ENCODE measurements around the gene KCNAB3. TPM values are rescaled to one million over a fixed set of nuclear protein-coding genes. Genes with fewer than 3 reads are reported as not detected.

The KCNAB3 gene
- total RNA-seq, 1 donor from 2014 or later = 9.9 TPM

- no peak for DNase-seq (ENCODE audit: low spot score)
- no peak overlapping the region for H3K4me3 Mint-ChIP-seq (ENCODE audit: low read depth)
- peaks cover 14% of the 10 kb centered on the region for H3K4me1 Mint-ChIP-seq (ENCODE audit: low read depth)
- no peak overlapping the region for H3K27ac Mint-ChIP-seq
- peaks cover 62% of the 10 kb centered on the region for H3K36me3 Mint-ChIP-seq (ENCODE audit: low read depth)
- intact Hi-C loops (cut with micrococcal nuclease) = loop anchor here (5.0 kb wide), 2 partner anchors 131 to 146 kb away; no protein-coding TSS in a partner anchor
- no peaks in the 10 kb centered on the region for H3K9me3 Mint-ChIP-seq
- no peaks in the 10 kb centered on the region for H3K27me3 Mint-ChIP-seq (ENCODE audit: low read depth)
Measured at GRCh38 chr17:7911116-7911515, 18.5 kb downstream of the KCNAB3 start.

- no peaks in the 10 kb centered on the region for H3K9me3 Mint-ChIP-seq
- peaks cover 14% of the 10 kb centered on the region for H3K4me1 Mint-ChIP-seq (ENCODE audit: low read depth)
- intact Hi-C loops (cut with micrococcal nuclease) = loop anchor here (5.0 kb wide), 2 partner anchors 132 to 147 kb away; no protein-coding TSS in a partner anchor
- H3K4me3 Mint-ChIP-seq (ENCODE audit: low read depth) = no peak overlapping the region
- DNase-seq (ENCODE audit: low spot score) = no peak
- H3K27me3 Mint-ChIP-seq (ENCODE audit: low read depth) = no peaks in the 10 kb centered on the region
- H3K36me3 Mint-ChIP-seq (ENCODE audit: low read depth) = peaks cover 66% of the 10 kb centered on the region
- H3K27ac Mint-ChIP-seq = no peak overlapping the region
Measured at GRCh38 chr17:7910711-7911110, 18.9 kb downstream of the KCNAB3 start.

GRCh38 chr17:7910281-7910680, 19.4 kb downstream of the KCNAB3 start:
- H3K27ac Mint-ChIP-seq = no peak overlapping the region
- peaks cover 14% of the 10 kb centered on the region for H3K4me1 Mint-ChIP-seq (ENCODE audit: low read depth)
- H3K36me3 Mint-ChIP-seq (ENCODE audit: low read depth) = peaks cover 70% of the 10 kb centered on the region

GRCh38 chr17:7909089-7909488, 20.6 kb downstream of the KCNAB3 start:
- Mint-ChIP-seq H3K27ac (no peak overlapping the region), H3K4me1 (ENCODE audit: low read depth) (peaks cover 7% of the 10 kb centered on the region)

More at GRCh38 chr17:7910281-7910680, 19.4 kb downstream of the KCNAB3 start:
- H3K4me3 Mint-ChIP-seq (ENCODE audit: low read depth) = no peak overlapping the region
- DNase-seq (ENCODE audit: low spot score) = no peak
- no peaks in the 10 kb centered on the region for H3K27me3 Mint-ChIP-seq (ENCODE audit: low read depth)
- no peaks in the 10 kb centered on the region for H3K9me3 Mint-ChIP-seq
- intact Hi-C loops (cut with micrococcal nuclease) = loop anchor here (5.0 kb wide), 2 partner anchors 132 to 147 kb away; no protein-coding TSS in a partner anchor

GRCh38 chr17:7903154-7904103, 26.2 kb downstream of the KCNAB3 start:
- H3K9me3 Mint-ChIP-seq = no peaks in the 10 kb centered on the region
- no peaks in the 10 kb centered on the region for H3K4me1 Mint-ChIP-seq (ENCODE audit: low read depth)
- H3K27ac Mint-ChIP-seq = no peak overlapping the region
- DNase-seq (ENCODE audit: low spot score) = no peak
- intact Hi-C loops (cut with micrococcal nuclease) = no loop called here
- no peaks in the 10 kb centered on the region for H3K27me3 Mint-ChIP-seq (ENCODE audit: low read depth)
- peaks cover 91% of the 10 kb centered on the region for H3K36me3 Mint-ChIP-seq (ENCODE audit: low read depth)
- H3K4me3 Mint-ChIP-seq (ENCODE audit: low read depth) = no peak overlapping the region

More at GRCh38 chr17:7909089-7909488, 20.6 kb downstream of the KCNAB3 start:
- H3K36me3 Mint-ChIP-seq (ENCODE audit: low read depth) = peaks cover 82% of the 10 kb centered on the region
- DNase-seq (ENCODE audit: low spot score) = no peak
- no peaks in the 10 kb centered on the region for H3K27me3 Mint-ChIP-seq (ENCODE audit: low read depth)
- intact Hi-C loops (cut with micrococcal nuclease) = no loop called here
- H3K9me3 Mint-ChIP-seq = no peaks in the 10 kb centered on the region
- no peak overlapping the region for H3K4me3 Mint-ChIP-seq (ENCODE audit: low read depth)

- DNase-seq (ENCODE audit: low spot score) = no peak
- Mint-ChIP-seq H3K4me1 (ENCODE audit: low read depth) (peaks cover 11% of the 10 kb centered on the region), H3K36me3 (ENCODE audit: low read depth) (peaks cover 86% of the 10 kb centered on the region), H3K9me3 (no peaks in the 10 kb centered on the region), H3K4me3 (ENCODE audit: low read depth) (no peak overlapping the region), H3K27ac (peak overlapping the region; percentile 61), H3K27me3 (ENCODE audit: low read depth) (no peaks in the 10 kb centered on the region)
- intact Hi-C loops (cut with micrococcal nuclease) = no loop called here
Measured at GRCh38 chr17:7897773-7898172, 31.9 kb downstream of the KCNAB3 start.

GRCh38 chr17:7897090-7897489, 32.6 kb downstream of the KCNAB3 start:
- DNase-seq (ENCODE audit: low spot score) = no peak
- Mint-ChIP-seq H3K4me1 (ENCODE audit: low read depth) (peaks cover 11% of the 10 kb centered on the region), H3K9me3 (no peaks in the 10 kb centered on the region), H3K4me3 (ENCODE audit: low read depth) (no peak overlapping the region), H3K27ac (no peak overlapping the region), H3K27me3 (ENCODE audit: low read depth) (no peaks in the 10 kb centered on the region), H3K36me3 (ENCODE audit: low read depth) (peaks cover 82% of the 10 kb centered on the region)
- intact Hi-C loops (cut with micrococcal nuclease) = no loop called here

- Mint-ChIP-seq H3K27ac (no peak overlapping the region), H3K9me3 (no peaks in the 10 kb centered on the region), H3K27me3 (ENCODE audit: low read depth) (no peaks in the 10 kb centered on the region), H3K36me3 (ENCODE audit: low read depth) (peaks cover 87% of the 10 kb centered on the region), H3K4me1 (ENCODE audit: low read depth) (peaks cover 14% of the 10 kb centered on the region), H3K4me3 (ENCODE audit: low read depth) (no peak overlapping the region)
- intact Hi-C loops (cut with micrococcal nuclease) = no loop called here
- no peak for DNase-seq (ENCODE audit: low spot score)
Measured at GRCh38 chr17:7894866-7895265, 34.8 kb downstream of the KCNAB3 start.

GRCh38 chr17:7894226-7894625, 35.4 kb downstream of the KCNAB3 start:
- H3K4me3 Mint-ChIP-seq (ENCODE audit: low read depth) = no peak overlapping the region
- H3K4me1 Mint-ChIP-seq (ENCODE audit: low read depth) = peaks cover 14% of the 10 kb centered on the region
- no peaks in the 10 kb centered on the region for H3K9me3 Mint-ChIP-seq
- DNase-seq (ENCODE audit: low spot score) = no peak
- H3K36me3 Mint-ChIP-seq (ENCODE audit: low read depth) = peaks cover 88% of the 10 kb centered on the region
- no peaks in the 10 kb centered on the region for H3K27me3 Mint-ChIP-seq (ENCODE audit: low read depth)
- intact Hi-C loops (cut with micrococcal nuclease) = no loop called here
- peak overlapping the region; percentile 24 for H3K27ac Mint-ChIP-seq

- H3K9me3 Mint-ChIP-seq = no peaks in the 10 kb centered on the region
- DNase-seq (ENCODE audit: low spot score) = no peak
- no peaks in the 10 kb centered on the region for H3K27me3 Mint-ChIP-seq (ENCODE audit: low read depth)
- no peak overlapping the region for H3K4me3 Mint-ChIP-seq (ENCODE audit: low read depth)
- H3K36me3 Mint-ChIP-seq (ENCODE audit: low read depth) = peaks cover 81% of the 10 kb centered on the region
- H3K27ac Mint-ChIP-seq = no peak overlapping the region
- H3K4me1 Mint-ChIP-seq (ENCODE audit: low read depth) = peaks cover 14% of the 10 kb centered on the region
- intact Hi-C loops (cut with micrococcal nuclease) = no loop called here
Measured at GRCh38 chr17:7893187-7893880, 36.3 kb downstream of the KCNAB3 start.

GRCh38 chr17:7889166-7889955, 40.3 kb downstream of the KCNAB3 start:
- Mint-ChIP-seq H3K4me1 (ENCODE audit: low read depth) (peaks cover 6% of the 10 kb centered on the region), H3K4me3 (ENCODE audit: low read depth) (no peak overlapping the region), H3K27ac (peak overlapping the region; percentile 49), H3K27me3 (ENCODE audit: low read depth) (no peaks in the 10 kb centered on the region), H3K9me3 (no peaks in the 10 kb centered on the region), H3K36me3 (ENCODE audit: low read depth) (peaks cover 54% of the 10 kb centered on the region)
- no peak for DNase-seq (ENCODE audit: low spot score)
- intact Hi-C loops (cut with micrococcal nuclease) = loop anchor here (10.0 kb wide), 1 partner anchor 235 kb away; the partner anchor contains the start of gene HES7
